Peyer's patch (tissue), 4 donors: ENCODE measurements around the gene NEMF.

Source experiments
- POLR2A ChIP-seq, 2 donors: fragments of 450-650 bp; IDR thresholded peaks; one replicate each; pipeline ENCODE4 v1.5.1; 2017; ENCODE audit warnings: antibody characterized with exemption in 2 of 2, mild to moderate bottlenecking in 2 of 2, moderate library complexity in 2 of 2
- TF ChIP-seq, protein P1 (sequence below), 6 experiments: fragments of 450-650 bp in 4 of 6; fragments of 200-600 bp in 2 of 6; sonication (generic) in 1 of 6; IDR thresholded peaks; one replicate each; pipeline ENCODE4 v1.5.1; 2017 to 2019; ENCODE audit warnings: antibody characterized with exemption in 6 of 6, mild to moderate bottlenecking in 3 of 6, moderate library complexity in 1 of 6

GRCh38 chr14:49778421-49778820, 74.2 kb downstream of the NEMF start:
- TF ChIP-seq, protein P1, sequence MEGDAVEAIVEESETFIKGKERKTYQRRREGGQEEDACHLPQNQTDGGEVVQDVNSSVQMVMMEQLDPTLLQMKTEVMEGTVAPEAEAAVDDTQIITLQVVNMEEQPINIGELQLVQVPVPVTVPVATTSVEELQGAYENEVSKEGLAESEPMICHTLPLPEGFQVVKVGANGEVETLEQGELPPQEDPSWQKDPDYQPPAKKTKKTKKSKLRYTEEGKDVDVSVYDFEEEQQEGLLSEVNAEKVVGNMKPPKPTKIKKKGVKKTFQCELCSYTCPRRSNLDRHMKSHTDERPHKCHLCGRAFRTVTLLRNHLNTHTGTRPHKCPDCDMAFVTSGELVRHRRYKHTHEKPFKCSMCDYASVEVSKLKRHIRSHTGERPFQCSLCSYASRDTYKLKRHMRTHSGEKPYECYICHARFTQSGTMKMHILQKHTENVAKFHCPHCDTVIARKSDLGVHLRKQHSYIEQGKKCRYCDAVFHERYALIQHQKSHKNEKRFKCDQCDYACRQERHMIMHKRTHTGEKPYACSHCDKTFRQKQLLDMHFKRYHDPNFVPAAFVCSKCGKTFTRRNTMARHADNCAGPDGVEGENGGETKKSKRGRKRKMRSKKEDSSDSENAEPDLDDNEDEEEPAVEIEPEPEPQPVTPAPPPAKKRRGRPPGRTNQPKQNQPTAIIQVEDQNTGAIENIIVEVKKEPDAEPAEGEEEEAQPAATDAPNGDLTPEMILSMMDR (IDR thresholded peaks at IDR 0.05): no peak
- no peak for TF ChIP-seq POLR2A (IDR thresholded peaks at IDR 0.05)
